ENCODE results near the gene FOXO3.
"Not testable (repeated sequence)": the region's sequence is repeated elsewhere in the genome, so short reads cannot be mapped to it uniquely, and the experiment has no call there.

The FOXO3 gene

DNA sequence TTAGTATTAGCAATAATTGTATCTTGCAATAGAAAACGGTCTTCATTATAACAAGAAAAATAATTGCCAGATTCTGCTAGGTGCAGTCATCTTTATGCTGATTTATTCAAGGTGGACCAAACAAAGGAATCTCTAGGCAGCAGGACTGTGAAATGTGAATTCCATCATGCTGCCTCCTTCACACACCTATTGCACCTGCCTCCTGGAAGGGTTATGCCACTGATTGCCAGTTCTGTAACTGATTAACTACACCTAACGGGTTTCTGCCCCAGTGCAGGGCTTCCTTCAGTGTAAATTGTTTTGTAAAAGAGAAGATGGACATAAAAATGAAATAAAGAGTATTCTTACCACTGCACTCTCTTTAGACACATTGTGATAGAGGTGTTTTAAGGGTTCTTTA lies 96.1 kb downstream of the FOXO3 start:
- DNase-seq (ENCODE audit: low read depth in 3 of 3, low spot score in 1 of 3) = no peak

DNA sequence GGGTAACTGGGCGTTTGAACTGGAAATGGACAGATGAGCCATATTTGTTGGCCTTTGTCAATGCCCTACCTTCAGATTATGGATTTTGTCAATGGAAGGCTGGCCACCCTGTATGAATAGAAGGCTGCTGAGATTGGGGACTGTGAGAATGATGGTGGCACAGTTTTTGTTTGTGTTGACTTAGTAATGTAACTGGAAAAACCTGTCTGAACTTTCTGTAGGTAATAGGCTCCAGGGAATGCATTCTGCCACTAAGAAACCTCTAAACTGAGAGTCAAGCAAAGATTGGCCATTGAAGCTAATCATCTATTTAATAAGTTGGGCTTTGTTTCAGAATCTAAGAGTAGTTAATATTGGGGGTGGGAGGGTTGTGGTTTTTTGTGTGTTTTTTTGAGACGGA lies 97.5 kb downstream of the FOXO3 start:
- DNase-seq (ENCODE audit: low read depth in 3 of 3, low spot score in 1 of 3) = no peak

DNA sequence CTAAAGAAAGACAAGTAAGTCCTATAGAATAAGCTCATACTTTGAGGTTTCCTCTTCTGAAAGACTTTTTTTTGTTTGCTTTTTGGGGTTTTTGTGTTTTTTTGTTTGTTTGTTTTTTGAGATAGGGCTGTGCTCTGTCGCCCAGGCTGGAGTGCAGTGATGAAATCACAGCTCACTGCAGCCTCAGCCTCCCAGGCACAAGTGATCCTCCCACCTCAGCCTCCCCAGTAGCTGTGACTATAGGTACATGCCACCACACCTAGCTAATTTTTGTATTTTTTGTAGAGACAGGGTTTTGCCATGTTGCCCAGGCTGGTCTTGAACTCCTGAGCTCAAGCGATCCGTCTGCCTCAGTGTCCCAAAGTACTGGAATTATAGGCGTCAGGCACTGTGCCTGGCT lies 98.1 kb downstream of the FOXO3 start:
- DNase-seq (ENCODE audit: low read depth in 3 of 3, low spot score in 1 of 3) = not testable (repeated sequence)

DNA sequence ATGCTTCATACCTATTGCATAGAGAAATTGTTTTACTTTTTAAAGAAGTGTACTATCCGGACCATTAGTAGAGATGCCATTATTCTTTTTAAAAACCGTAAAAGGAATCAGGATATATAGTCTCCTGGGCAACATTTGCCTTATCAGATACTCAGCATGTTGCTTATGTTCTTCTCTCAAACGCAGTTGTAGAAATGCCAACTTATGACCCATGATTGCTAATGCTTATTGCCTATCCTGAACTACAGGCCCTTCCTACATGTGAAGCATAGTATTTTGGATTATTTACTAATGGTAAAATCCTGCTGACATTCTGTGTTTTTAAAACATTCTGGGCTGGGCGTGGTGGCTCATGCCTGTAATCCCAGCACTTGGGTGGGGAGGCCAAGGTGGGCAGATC lies 99.5 kb downstream of the FOXO3 start:
- no peak for DNase-seq (ENCODE audit: low read depth in 3 of 3, low spot score in 1 of 3)

DNA sequence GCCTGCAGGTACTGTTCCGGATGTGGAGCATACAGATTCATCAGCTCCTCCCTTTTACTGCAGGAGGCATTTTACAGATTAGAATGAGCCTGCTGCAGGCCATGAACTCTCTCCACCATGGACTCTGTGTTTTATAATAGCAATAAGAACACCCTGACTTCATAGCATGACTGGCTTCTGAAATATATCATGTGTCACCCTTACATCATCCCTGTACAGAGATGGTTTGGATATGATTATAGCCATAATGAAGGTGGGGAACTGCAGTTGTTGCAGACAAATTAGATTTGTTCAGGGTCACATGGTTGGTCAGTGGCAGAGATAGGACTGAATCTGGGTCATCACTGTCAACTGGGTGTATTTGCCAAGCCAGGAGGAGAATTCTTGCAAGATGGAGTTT lies 100.7 kb downstream of the FOXO3 start:
- no peak for DNase-seq (ENCODE audit: low read depth in 3 of 3, low spot score in 1 of 3)

DNA sequence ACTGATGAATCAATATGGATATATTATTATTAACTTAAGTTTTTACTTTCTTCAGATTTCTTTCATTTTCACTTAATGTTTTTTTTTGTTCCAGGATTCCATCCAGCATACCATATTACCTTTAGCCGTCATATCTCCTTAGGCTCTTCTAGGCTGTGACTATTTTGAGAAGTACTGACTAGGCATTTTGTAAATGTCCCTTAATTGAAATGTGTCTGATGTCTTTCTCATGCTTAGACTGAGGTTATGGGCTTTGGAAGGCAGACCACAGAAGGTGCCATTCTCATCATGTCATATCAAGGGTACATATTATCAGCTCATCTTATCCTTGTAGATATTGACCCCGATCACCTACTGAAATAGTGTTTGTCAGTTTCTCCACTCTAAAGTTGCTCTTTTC lies 101.3 kb downstream of the FOXO3 start:
- DNase-seq (ENCODE audit: low read depth in 3 of 3, low spot score in 1 of 3) = no peak

DNA sequence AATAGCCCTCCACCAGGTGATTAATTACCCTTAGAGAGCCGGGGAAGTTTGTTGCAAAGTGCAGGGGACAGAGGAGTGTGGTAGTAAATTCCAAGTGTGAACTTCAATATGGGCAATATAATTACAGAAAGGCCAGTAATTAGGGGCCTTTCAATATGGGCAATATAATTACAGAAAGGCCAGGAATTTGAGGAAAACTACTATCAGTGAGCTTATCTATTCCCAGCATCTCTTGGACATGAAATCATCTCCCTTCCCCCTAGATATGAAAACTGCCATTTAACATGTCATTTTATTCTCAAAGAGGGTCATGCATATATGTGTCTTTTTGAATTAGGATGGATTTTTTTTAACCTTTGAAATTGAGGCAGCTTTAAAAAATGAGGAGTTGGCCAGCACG lies 102.0 kb downstream of the FOXO3 start:
- no peak for DNase-seq (ENCODE audit: low read depth in 3 of 3, low spot score in 1 of 3)

DNA sequence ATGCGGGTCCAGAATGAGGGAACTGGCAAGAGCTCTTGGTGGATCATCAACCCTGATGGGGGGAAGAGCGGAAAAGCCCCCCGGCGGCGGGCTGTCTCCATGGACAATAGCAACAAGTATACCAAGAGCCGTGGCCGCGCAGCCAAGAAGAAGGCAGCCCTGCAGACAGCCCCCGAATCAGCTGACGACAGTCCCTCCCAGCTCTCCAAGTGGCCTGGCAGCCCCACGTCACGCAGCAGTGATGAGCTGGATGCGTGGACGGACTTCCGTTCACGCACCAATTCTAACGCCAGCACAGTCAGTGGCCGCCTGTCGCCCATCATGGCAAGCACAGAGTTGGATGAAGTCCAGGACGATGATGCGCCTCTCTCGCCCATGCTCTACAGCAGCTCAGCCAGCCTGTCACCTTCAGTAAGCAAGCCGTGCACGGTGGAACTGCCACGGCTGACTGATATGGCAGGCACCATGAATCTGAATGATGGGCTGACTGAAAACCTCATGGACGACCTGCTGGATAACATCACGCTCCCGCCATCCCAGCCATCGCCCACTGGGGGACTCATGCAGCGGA lies 102.9 kb downstream of the FOXO3 start:
- not testable (repeated sequence) for DNase-seq (ENCODE audit: low read depth in 3 of 3, low spot score in 1 of 3)

DNA sequence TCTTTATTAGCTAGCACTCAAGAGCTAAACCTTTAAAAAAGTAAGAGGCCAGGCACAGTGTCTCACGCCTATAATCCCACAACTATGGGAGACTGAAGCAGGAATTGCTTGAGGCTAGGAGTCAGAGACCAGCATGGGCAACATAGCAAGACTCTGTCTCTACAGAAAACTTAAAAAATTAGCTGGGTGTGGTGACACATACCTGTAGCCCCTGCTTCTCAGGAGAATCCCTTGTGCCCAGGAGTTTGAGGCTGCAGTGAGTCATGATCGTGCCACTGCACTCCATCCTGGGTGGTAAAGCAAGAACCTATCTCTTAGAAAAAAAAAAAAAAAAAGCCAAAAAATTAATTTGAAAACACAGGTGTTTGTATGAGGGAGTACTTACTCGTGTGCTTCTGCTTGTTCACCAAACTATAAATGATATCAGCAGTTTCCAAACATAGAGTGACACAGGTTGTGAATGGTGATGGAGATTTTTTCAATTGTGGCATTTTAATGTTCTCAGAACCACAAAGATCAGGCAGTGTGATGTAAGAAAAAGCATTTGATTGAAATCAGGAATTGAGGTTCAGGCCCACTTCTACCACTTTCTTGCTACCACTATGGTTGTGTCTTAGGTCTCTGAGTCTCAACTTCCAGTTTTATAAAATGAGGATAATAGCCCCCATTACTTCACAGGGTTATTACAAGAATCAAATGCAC lies 104.9 kb downstream of the FOXO3 start:
- DNase-seq (ENCODE audit: low read depth in 3 of 3, low spot score in 1 of 3) = no peak

DNA sequence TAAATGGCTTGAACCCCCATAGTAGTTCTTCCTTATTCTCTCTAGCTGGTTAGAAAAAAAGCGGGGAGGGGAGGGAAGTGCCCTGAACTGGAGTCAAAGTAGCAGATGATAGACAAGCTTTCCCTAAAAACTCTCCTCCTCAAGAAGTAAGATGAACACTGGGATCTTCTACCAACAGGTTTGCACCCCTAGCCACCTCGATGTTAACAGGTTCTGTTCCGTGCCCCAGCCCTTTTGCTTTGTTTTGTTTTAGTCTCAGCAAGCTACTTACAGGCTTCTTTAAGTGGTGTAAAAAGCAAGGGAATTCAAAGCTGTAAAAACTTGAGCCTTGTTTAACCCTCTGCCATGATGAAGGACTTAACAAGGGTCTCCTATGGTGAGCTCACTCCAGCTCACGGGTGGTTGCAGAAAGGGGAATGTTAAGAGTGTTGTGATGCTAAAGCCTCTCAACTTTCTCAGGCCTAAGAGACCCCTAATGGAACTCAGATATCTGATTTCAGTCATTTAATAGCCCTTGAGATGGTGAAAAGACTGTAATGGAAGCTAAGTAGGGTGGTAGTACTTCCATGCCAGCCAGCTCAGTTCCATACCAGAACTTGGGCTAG lies 106.0 kb downstream of the FOXO3 start:
- DNase-seq (ENCODE audit: low read depth in 3 of 3, low spot score in 1 of 3) = no peak

DNA sequence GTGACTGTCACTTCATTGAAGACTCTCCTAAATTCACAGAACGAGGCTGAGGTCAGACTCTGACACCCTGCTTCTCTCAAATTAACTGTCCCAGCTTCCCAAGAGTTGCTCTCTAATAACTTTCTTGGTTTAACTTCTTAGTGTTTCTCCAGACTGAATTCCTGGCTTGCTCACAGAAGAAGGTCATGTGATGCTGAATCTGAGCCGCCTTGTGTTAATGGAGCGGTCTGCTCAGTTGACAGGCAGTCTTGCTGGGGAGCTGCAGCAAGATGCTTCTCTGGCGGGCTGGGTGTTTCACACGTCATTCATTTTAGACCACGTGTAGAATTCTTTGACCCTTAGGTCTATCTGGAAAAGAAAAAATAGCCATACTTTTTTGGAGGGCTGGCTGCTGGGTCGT lies 107.3 kb downstream of the FOXO3 start:
- DNase-seq (ENCODE audit: low read depth in 3 of 3, low spot score in 1 of 3) = no peak

DNA sequence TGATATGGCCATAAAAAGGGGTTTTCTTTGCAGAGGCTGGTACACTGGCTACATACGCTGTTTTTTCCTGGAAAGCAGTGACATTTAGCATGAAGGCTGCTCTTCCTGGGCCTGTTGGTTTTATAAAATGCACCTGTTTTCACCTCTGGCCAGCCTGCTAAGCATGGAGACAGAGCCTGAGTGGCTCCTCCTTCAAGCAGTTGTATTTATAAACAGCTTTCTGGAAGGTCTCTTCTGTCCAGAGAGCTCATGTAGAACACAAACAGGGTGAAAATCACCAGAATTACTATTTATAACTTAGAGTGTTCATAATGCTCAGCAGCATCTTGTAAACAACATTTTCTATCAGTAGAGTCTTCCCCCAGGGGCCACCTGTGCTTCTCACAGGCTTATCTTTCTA lies 109.0 kb downstream of the FOXO3 start:
- no peak for DNase-seq (ENCODE audit: low read depth in 3 of 3, low spot score in 1 of 3)

DNA sequence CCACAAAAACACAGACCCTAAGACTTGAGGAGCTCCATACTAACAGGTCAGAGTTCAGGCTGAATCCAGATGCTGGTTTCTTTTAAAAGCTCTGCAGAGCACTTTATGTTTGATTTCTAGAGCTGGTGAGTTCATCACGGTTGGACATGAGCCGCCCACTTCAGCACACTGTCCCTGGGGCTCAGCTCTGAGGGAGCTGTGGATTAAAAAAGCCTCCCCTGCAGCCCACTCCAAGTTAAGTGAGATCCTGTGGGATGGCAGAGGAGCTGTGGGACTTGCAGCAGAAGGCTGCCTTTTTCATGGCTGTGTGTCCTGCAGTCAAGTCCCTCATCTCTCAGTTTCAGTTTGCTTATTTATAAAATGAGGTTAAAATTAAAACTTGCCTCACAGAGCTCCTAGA lies 110.5 kb downstream of the FOXO3 start:
- DNase-seq (ENCODE audit: low read depth in 3 of 3, low spot score in 1 of 3) = no peak

DNA sequence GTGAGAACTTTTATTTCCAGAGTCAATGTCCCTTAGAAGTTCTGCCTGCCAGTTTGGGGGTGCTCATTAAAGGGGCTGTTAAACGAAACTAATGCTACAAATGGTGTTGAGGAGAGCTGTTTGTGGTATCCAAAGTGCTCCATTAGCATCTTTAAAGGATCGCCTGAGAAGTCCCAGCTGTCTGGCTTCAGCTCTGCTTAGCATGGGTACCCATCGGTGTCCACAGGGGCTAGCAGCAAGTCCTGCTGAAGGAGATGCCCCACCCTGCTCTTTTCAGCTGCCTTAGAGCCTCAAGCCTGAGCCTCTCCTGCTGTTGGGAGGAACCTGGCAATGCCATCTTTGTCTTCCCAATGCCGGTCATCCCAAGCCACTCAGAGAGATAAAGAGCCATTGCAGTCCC lies 111.1 kb downstream of the FOXO3 start:
- DNase-seq (ENCODE audit: low read depth in 3 of 3, low spot score in 1 of 3) = no peak

DNA sequence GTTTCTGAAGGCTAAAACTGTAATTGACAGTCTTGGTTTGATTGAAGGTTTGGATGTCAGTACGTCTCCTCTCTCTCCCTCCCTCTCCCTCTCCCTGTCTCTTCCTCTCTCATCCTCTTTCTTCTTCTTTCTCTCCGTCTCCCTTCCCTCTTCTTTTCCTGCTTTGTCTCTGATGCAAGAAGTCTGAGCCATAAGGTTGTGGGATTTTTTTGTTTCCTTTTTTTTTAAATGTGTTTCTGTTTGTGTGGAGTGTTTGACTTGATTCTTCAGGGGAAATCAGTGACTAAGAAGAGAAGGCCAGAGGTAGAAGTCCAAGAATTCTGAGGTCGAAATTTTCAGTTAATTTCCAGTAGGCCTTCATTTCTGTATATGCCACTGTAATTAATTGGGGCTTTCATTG lies 111.9 kb downstream of the FOXO3 start:
- no peak for DNase-seq (ENCODE audit: low read depth in 3 of 3, low spot score in 1 of 3)

DNA sequence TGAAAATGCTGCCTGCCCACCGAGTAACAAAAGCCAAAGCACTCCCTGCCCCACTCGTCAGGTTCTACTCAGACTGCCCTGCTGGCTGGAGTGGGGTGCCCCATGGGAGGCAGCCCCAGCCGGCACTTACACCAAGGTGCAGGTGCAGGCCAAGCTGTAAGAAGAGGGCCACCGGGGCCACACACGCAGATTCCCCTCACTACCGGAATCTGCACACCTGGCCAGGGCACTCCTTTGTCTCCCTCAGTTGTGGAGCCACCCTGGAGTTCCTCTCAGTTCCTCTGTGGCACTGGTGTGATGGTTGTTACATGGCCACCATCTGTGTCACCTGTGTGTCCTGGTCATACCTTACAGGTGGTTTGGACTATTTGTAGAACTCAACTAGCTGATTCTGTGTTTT lies 112.4 kb downstream of the FOXO3 start:
- DNase-seq (ENCODE audit: low read depth in 3 of 3, low spot score in 1 of 3) = no peak

DNA sequence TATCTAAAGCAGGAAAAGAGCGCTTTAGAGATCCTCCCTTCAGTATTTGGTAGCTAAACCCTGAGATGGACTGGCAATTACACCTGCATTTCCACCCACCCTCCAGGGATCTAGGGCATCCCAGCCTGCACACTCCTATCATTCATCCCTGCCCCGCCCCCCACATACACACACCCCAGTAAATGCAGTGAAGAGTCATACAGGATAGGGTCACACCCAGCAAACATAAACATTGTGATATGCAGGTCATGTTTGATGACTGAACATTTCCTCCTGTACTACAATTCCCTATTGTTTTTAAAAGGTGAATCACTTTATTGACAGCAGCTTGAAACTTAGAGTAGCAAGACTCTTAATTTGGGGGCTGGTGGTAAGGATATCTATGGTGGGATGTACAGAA lies 112.9 kb downstream of the FOXO3 start:
- DNase-seq (ENCODE audit: low read depth in 3 of 3, low spot score in 1 of 3) = no peak

DNA sequence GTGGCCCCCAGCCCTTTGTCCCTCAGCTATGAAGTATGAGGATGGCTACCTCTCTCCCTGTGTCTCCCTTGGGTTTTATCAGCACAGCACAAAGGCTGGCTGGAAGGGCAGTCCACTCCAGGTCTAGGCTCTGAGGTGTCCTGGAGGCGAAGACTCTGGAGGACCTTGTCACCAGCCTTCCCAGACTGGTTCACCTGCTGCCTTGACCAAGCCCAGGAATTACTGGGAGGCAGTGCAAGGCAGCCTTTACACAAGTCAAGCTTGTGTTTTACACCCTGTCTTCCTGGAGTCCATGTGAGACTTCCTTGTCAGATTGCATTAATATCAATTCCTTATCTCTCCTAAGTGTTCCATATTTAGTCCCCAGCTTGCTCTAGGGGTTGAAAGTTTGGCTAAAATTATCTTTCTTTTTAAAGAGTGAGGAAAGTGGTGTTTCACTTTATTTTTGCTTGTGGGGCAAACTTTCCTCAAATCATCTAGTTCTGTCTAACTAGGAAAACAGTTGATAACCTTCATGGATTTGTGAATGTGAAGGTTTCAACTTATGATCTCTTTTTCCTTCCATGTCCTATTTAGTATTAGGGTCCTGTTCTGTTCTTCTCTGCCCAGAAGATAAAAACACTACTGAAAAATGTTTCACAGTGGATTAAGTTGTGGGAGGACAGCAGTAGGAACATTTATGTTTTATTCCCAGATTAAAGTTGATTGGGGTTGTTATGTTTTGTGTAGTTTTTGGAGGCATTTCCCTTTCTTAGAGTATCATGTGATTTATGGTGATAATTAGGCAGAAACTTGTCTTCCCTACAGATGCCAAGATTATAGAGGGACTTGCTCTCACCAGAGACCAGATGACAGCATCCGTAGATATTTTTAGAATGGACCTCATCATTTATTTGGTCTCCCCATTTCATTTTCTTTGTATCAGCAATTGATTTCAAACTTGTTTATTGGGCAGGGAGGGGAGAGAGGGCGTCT lies 114.8 kb downstream of the FOXO3 start:
- no peak for DNase-seq (ENCODE audit: low read depth in 3 of 3, low spot score in 1 of 3)

DNA sequence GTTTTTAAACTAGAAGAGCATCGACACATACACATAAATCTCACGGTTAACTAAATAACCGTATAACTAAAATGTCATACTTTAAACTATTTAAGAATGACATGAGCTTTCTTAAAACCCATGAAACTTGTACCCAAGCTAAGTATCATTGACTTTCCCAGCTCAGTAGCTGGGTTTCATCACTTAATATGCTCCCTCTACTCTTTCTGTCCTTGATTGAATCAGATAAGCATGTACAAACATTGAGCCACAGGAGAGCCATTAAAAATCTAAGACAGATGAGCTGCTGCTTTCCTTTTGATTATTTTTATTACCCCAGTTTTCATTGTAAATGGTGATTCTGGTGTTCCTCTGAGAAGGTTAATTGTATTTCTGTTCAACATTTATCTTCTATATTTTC lies 115.8 kb downstream of the FOXO3 start:
- no peak for DNase-seq (ENCODE audit: low read depth in 3 of 3, low spot score in 1 of 3)

DNA sequence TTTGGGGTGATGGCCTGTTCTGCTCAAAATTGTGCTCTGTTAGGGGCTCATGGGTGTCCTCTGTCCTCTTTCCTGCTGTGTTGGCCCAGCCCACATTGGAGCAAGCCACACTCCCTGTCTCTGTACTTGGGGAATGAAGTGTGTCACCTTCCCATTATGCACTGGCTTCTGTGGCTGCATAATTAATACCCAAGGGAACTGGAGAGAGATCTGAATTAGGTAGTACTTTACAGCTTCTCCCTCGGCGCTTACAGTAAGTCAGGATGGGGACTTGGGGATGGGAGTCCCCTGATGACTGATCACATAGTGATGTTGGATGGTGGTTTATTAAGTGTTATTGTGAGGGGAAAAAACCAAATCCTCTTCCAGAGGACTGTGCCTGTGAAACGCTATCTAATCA lies 116.6 kb downstream of the FOXO3 start:
- no peak for DNase-seq (ENCODE audit: low read depth in 3 of 3, low spot score in 1 of 3)

DNA sequence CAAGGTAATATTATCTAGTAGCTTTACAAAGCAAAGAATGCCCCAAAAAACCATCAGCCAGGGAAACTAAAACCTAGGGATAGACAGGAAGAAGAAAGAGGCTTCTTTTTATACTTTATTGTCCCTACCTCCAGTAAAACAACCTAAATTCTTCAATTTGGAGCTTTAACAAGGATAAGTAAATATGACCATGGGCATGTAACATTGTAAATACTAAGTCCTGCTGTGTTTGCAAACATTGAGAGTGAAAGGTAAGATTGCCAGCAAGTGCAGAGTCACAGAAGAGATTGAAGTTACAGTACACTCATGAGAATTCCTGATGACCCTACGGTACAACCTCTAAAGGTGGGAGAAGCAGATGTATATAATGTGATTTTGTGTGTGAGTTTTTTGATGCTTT lies 117.2 kb downstream of the FOXO3 start:
- no peak for DNase-seq (ENCODE audit: low read depth in 3 of 3, low spot score in 1 of 3)

DNA sequence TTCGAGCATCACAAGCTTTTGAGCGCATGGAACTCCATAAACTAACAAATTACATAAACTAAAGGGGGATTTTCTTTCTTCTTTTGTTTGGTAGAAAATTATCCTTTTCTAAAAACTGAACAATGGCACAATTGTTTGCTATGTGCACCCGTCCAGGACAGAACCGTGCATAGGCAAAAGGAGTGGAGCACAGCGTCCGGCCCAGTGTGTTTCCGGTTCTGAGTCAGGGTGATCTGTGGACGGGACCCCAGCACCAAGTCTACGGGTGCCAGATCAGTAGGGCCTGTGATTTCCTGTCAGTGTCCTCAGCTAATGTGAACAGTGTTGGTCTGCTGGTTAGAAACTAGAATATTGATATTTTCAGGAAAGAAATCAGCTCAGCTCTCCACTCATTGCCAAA lies 119.6 kb downstream of the FOXO3 start:
- DNase-seq (ENCODE audit: low read depth in 3 of 3, low spot score in 1 of 3) = not testable (repeated sequence)

Data from stimulated activated CD4-positive, alpha-beta T cell treated with anti-CD3 and anti-CD28 coated beads, TNF-alpha, amount 100 ng/mL, for 1 hour (primary cell).